B cell (primary cell): ENCODE results near the gene TMEM114. TPM values are rescaled to one million over a fixed set of nuclear protein-coding genes. Genes with fewer than 3 reads are reported as not detected.

Source experiments
- ATAC-seq: fragments of 200-7000 bp; cut with Tn5 transposase; one replicate; pipeline ENCODE4 v1.10.0; 2021; ENCODE audit warnings: low read depth, mild to moderate bottlenecking, moderate number of reproducible peaks, moderate library complexity
- CTCF ChIA-PET: fragments of 350-600 bp; sonication (Branson Sonifier 250); formaldehyde crosslinking; loops from one replicate; lab custom pipeline; 2021; ENCODE audit warnings: antibody characterized with exemption, inconsistent platforms; lab: Charles Lee
- POLR2A ChIA-PET: fragments of 350-600 bp; sonication (Branson Sonifier 250); formaldehyde crosslinking; loops from one replicate; lab custom pipeline; 2021; ENCODE audit warnings: antibody characterized with exemption; lab: Charles Lee
- DNase-seq: peaks from one replicate; pipeline ENCODE4 v3.0.0; 2013
- H2AFZ ChIP-seq: 2 replicates; pipeline ENCODE4 v1.6.1; 2012; ENCODE audit warnings: mild to moderate bottlenecking, low read depth, low read length; ENCODE audit not compliant: insufficient read depth, poor library complexity, severe bottlenecking
- H3K27ac ChIP-seq, 2 donors: 1 replicate in 1 of 2; 2 replicates in 1 of 2; pipeline ENCODE4 v1.5.1; 2012 to 2013; ENCODE audit warnings: low read length in 2 of 2, mild to moderate bottlenecking in 2 of 2, moderate library complexity in 1 of 2
- H3K27me3 ChIP-seq, 4 experiments: fragments of 200-600 bp in 1 of 4; sonication (generic) in 1 of 4; replicated peaks in 1 of 4; 1 replicate in 2 of 4; 2 replicates in 2 of 4; pipeline versions ENCODE4 v1.6.1 to v1.7.0; 2013 to 2016; ENCODE audit warnings: low read length in 3 of 4, mild to moderate bottlenecking in 2 of 4, mixed read lengths in 1 of 4, moderate library complexity in 1 of 4; ENCODE audit not compliant: insufficient read depth in 4 of 4, control insufficient read depth in 3 of 4; ENCODE audit errors: control extremely low read depth in 1 of 4
- H3K36me3 ChIP-seq, 2 experiments: replicated peaks in 1 of 2; 1 replicate in 1 of 2; 2 replicates in 1 of 2; pipeline versions ENCODE4 v1.6.1 to v1.7.1; 2013; ENCODE audit warnings: low read length in 1 of 2; ENCODE audit not compliant: insufficient read depth in 2 of 2, control insufficient read depth in 1 of 2; ENCODE audit errors: control extremely low read depth in 1 of 2, extremely low read depth in 1 of 2
- H3K4me1 ChIP-seq, 2 donors: fragments of 200-600 bp in 1 of 2; sonication (generic) in 1 of 2; 1 replicate in 1 of 2; 2 replicates in 1 of 2; pipeline versions ENCODE4 v1.5.1 to v1.6.1; 2013 to 2017; ENCODE audit warnings: low read length in 2 of 2; ENCODE audit not compliant: control insufficient read depth in 2 of 2, insufficient read depth in 2 of 2
- H3K4me2 ChIP-seq: replicated peaks from 2 replicates; pipeline ENCODE3; 2012; ENCODE audit warnings: mild to moderate bottlenecking, low read depth, low read length; ENCODE audit not compliant: poor library complexity, severe bottlenecking
- H3K4me3 ChIP-seq, 5 experiments: fragments of 200-600 bp in 1 of 5; sonication (generic) in 1 of 5; 1 replicate in 3 of 5; 2 replicates in 2 of 5; pipeline versions ENCODE4 v1.5.1 to v1.7.0; 2011 to 2016; ENCODE audit warnings: low read length in 4 of 5, mild to moderate bottlenecking in 4 of 5, low read depth in 2 of 5, control low read depth in 1 of 5, moderate library complexity in 1 of 5; ENCODE audit not compliant: insufficient read depth in 1 of 5; ENCODE audit errors: control extremely low read depth in 1 of 5, extremely low read depth in 1 of 5
- H3K79me2 ChIP-seq: fragments of 200-600 bp; sonication (generic); one replicate; pipeline ENCODE4 v1.6.0; 2016; ENCODE audit warnings: low read length; ENCODE audit not compliant: control insufficient read depth, insufficient read depth
- H3K9ac ChIP-seq: fragments of 200-600 bp; sonication (generic); 2 replicates; pipeline ENCODE4 v1.6.1; 2017; ENCODE audit warnings: mild to moderate bottlenecking, low read length, moderate library complexity
- H3K9me3 ChIP-seq, 3 donors: one replicate each; pipeline versions ENCODE4 v1.6.1 to v1.7.1; 2013; ENCODE audit warnings: low read length in 2 of 3; ENCODE audit not compliant: control insufficient read depth in 2 of 3, insufficient read depth in 1 of 3; ENCODE audit errors: control extremely low read depth in 1 of 3
- H4K20me1 ChIP-seq: 2 replicates; pipeline ENCODE4 v1.6.0; 2012; ENCODE audit warnings: mild to moderate bottlenecking, low read length; ENCODE audit not compliant: insufficient read depth, control insufficient read depth, poor library complexity, severe bottlenecking
- H3K27ac Mint-ChIP-seq: one replicate; pipeline ENCODE4 v1.8.0; 2021; ENCODE audit warnings: mixed read lengths
- H3K27me3 Mint-ChIP-seq: one replicate; pipeline ENCODE4 v1.8.0; 2021; ENCODE audit warnings: mixed read lengths
- H3K4me1 Mint-ChIP-seq: one replicate; pipeline ENCODE4 v1.8.0; 2021; ENCODE audit warnings: mixed read lengths
- H3K4me3 Mint-ChIP-seq: one replicate; pipeline ENCODE4 v1.8.0; 2021; ENCODE audit warnings: mixed read lengths
- H3K9me3 Mint-ChIP-seq: one replicate; pipeline ENCODE4 v1.8.0; 2022; ENCODE audit warnings: mixed read lengths; ENCODE audit not compliant: insufficient read depth
- EZH2 ChIP-seq: IDR thresholded peaks from 2 replicates; pipeline ENCODE4 v1.6.1; 2012; ENCODE audit warnings: borderline replicate concordance, low read depth, mild to moderate bottlenecking, moderate library complexity, low read length; ENCODE audit not compliant: insufficient read depth, poor library complexity, severe bottlenecking
- WGBS: methylation state at CpG from one replicate; pipeline ENCODE4 v1.1.5; 2013; ENCODE audit warnings: missing lambda C conversion rate; ENCODE audit not compliant: insufficient coverage; 5-methylcytosine and 5-hydroxymethylcytosine counted together
- intact Hi-C: fragments of 100-400 bp; cut with micrococcal nuclease; formaldehyde crosslinking; loops from one replicate; pipeline ENCODE4 v1.10.0; 2022
- polyA plus RNA-seq: library from polyadenylated mRNA; depleted of rRNA; stranded (reverse); fragments of >200 nt; gene quantifications from 2 replicates; pipeline ENCODE4 v1.2.3, GENCODE V29; 2012
- total RNA-seq, 2 donors: library from RNA; stranded (reverse); fragments of 120-200 nt in 1 of 2; gene quantifications; 1 replicate in 1 of 2; 2 replicates in 1 of 2; pipeline versions ENCODE4 v1.2.3 to v1.2.4, GENCODE V29; 2013 to 2022
- TF ChIP-seq, protein P1 (sequence below): fragments of 200-600 bp; IDR thresholded peaks from one replicate; pipeline ENCODE4 v1.8.0; 2022; ENCODE audit warnings: antibody characterized with exemption, mild to moderate bottlenecking

TMEM114 gene
- total and polyA plus RNA-seq, 2 donors (not counting 1 experiment from before 2014, with no cell fraction given), result not detected

DNA sequence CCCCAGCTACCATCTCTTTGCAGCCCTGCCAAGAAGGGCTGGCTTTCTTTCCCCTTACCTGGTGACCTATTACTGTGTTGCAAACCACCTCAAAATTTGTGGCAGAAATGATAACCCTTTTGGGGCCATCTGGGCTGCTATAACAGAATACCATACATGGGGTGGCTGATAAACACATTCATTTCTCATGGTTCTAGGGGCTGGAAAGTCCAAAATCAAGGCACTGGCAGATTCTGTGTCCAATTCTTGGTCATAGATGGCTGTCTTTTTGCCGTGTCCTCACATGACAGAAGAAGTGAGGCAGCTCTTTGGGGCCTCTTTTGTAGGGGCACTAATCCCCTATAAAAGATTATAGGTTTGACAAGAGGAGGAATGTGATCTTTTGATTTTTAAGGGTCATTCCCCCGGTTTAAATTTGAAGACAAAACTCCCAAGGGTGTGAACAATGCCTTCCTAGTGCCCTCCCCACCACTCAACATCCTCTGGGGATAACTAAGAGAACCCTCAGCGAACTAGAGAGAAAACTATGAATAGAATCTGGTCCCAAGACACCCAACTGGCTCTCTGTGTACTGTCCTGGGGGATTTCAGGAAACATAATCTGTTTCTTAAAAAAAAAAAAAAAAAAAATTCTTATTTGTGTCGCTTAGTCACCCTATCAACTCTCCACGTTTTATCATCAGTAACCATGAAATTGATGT lies 29.5 kb upstream of the TMEM114 start:
- WGBS, result no CpG with 5 or more reads among the region's 5 CpGs
- H3K4me1 Mint-ChIP-seq, result peaks cover 18% of the 10 kb centered on the region
- Histone ChIP-seq H3K27me3 (peaks cover 0 to 10% (median 0%) of the 10 kb centered on the region in 4 experiments), H3K4me2 (no peak overlapping the region), H3K9me3 (peaks cover 0 to 2% (median 0%) of the 10 kb centered on the region in 3 donors), H3K9ac (no peak overlapping the region), H3K36me3 (peaks cover 0 to 2% of the 10 kb centered on the region in 2 experiments), H3K27ac (no peak overlapping the region), H3K79me2 (peaks cover 33% of the 10 kb centered on the region), H3K4me1 (peaks cover 12 to 15% of the 10 kb centered on the region in 2 donors), H4K20me1 (peaks cover 9% of the 10 kb centered on the region), H2AFZ (no peak overlapping the region), H3K4me3 (no peak overlapping the region)
- H3K27me3 Mint-ChIP-seq, result peaks cover 18% of the 10 kb centered on the region
- ChIA-PET POLR2A (no interaction called here), CTCF (no interaction called here)
- TF ChIP-seq, protein P1, sequence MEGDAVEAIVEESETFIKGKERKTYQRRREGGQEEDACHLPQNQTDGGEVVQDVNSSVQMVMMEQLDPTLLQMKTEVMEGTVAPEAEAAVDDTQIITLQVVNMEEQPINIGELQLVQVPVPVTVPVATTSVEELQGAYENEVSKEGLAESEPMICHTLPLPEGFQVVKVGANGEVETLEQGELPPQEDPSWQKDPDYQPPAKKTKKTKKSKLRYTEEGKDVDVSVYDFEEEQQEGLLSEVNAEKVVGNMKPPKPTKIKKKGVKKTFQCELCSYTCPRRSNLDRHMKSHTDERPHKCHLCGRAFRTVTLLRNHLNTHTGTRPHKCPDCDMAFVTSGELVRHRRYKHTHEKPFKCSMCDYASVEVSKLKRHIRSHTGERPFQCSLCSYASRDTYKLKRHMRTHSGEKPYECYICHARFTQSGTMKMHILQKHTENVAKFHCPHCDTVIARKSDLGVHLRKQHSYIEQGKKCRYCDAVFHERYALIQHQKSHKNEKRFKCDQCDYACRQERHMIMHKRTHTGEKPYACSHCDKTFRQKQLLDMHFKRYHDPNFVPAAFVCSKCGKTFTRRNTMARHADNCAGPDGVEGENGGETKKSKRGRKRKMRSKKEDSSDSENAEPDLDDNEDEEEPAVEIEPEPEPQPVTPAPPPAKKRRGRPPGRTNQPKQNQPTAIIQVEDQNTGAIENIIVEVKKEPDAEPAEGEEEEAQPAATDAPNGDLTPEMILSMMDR, result no peak
- no peak for TF ChIP-seq EZH2
- ATAC-seq, result no peak
- no peak overlapping the region for H3K4me3 Mint-ChIP-seq
- DNase-seq, result no peak
- intact Hi-C loops, result loop anchor here (5.0 kb wide), 2 partner anchors 272 to 337 kb away; no protein-coding TSS in a partner anchor
- H3K27ac Mint-ChIP-seq, result no peak overlapping the region
- H3K9me3 Mint-ChIP-seq, result no peaks in the 10 kb centered on the region

DNA sequence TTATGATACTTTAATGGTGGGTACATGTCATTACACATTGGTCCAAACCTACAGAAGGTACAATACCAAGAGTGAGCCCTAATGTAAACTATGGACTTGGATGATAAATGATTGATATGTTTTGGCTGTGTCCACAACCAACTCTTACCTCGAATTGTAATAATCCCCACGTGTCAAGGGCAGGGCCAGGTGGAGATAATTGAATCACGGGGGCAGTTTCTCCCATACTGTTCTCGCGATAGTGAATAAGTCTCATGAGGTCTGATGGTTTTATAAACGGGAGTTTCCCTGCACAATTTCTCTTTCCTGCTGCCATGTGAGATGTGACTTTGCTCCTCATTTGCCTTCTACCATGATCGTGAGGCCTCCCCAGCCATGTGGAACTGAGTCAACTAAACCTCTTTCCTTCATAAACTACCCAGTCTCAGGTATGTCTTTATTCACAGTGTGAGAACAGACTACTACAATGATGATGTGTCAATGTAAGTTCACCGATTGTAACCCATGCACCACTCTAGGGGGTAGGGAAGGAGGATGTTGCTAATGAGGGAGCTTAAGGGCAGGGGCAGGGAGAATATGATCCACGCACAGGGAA lies 24.2 kb upstream of the TMEM114 start:
- H3K4me3 ChIP-seq, result no peak overlapping the region
- no peak overlapping the region for H3K4me2 ChIP-seq
- WGBS, result 83% methylated on average over 5 of the region's 9 CpGs
- H3K27me3 Mint-ChIP-seq, result peaks cover 44% of the 10 kb centered on the region
- H3K27ac Mint-ChIP-seq, result no peak overlapping the region
- H3K4me3 Mint-ChIP-seq, result no peak overlapping the region
- DNase-seq (no peak), ATAC-seq (no peak)
- H3K4me1 Mint-ChIP-seq, result no peaks in the 10 kb centered on the region
- CTCF ChIA-PET, result no interaction called here
- no peak overlapping the region for H3K9ac ChIP-seq
- no peaks in the 10 kb centered on the region for H3K36me3 ChIP-seq
- TF ChIP-seq, protein P1, result no peak
- TF ChIP-seq EZH2, result no peak
- H3K79me2 ChIP-seq, result no peaks in the 10 kb centered on the region
- peaks cover 0 to 24% (median 6%) of the 10 kb centered on the region in 4 experiments for H3K27me3 ChIP-seq
- no peaks in the 10 kb centered on the region for H3K9me3 Mint-ChIP-seq
- H3K9me3 ChIP-seq, result no peaks in the 10 kb centered on the region
- H2AFZ ChIP-seq, result no peak overlapping the region
- intact Hi-C loops, result no loop called here
- H3K4me1 ChIP-seq, result no peaks in the 10 kb centered on the region
- no peaks in the 10 kb centered on the region for H4K20me1 ChIP-seq
- POLR2A ChIA-PET, result no interaction called here
- no peak overlapping the region for H3K27ac ChIP-seq
